HepG2 (cell line): ENCODE measurements around the gene DOK7. TPM values are rescaled to one million over a fixed set of nuclear protein-coding genes. Genes with fewer than 3 reads are reported as not detected.

Experiments used
- ATM ChIP-seq: fragments of 450-650 bp; IDR thresholded peaks from 2 replicates; pipeline ENCODE4 v1.7.1; 2017; ENCODE audit warnings: mild to moderate bottlenecking, borderline replicate concordance
- BHLHE40 ChIP-seq: IDR thresholded peaks from 2 replicates; pipeline ENCODE4 v1.6.1; 2011; ENCODE audit warnings: low read length, improper control_type of control experiment
- HDAC1 ChIP-seq: sonication (generic); formaldehyde crosslinking; IDR thresholded peaks from 2 replicates; pipeline ENCODE4 v1.5.1; 2020; ENCODE audit warnings: mild to moderate bottlenecking, missing genetic modification reagents
- PBX3 ChIP-seq: sonication (generic); formaldehyde crosslinking; IDR thresholded peaks from 2 replicates; pipeline ENCODE4 v1.8.1; 2023; ENCODE audit warnings: missing genetic modification reagents, inconsistent platforms, borderline replicate concordance
- PHF21A ChIP-seq: sonication (generic); formaldehyde crosslinking; IDR thresholded peaks from 2 replicates; pipeline ENCODE4 v1.5.0; 2020; ENCODE audit warnings: mild to moderate bottlenecking, missing genetic modification reagents
- PRDM10 ChIP-seq: sonication (generic); formaldehyde crosslinking; IDR thresholded peaks from 2 replicates; pipeline ENCODE4 v1.4.0; 2020; ENCODE audit warnings: low read depth, missing genetic modification reagents
- RELA ChIP-seq: sonication (generic); formaldehyde crosslinking; IDR thresholded peaks from 2 replicates; pipeline ENCODE4 v1.4.0; 2020; ENCODE audit warnings: missing genetic modification reagents
- RFXANK ChIP-seq: IDR thresholded peaks from 2 replicates; pipeline ENCODE4 v1.6.1; 2016
- RXRB ChIP-seq: IDR thresholded peaks from 2 replicates; pipeline ENCODE4 v1.6.1; 2016; ENCODE audit warnings: borderline replicate concordance, missing genetic modification reagents, missing compliant biosample characterization
- SMAD3 ChIP-seq: sonication (generic); formaldehyde crosslinking; IDR thresholded peaks from 2 replicates; pipeline ENCODE4 v1.4.0; 2020; ENCODE audit warnings: missing genetic modification reagents
- TMF1 ChIP-seq: sonication (generic); formaldehyde crosslinking; IDR thresholded peaks from 2 replicates; pipeline ENCODE4 v1.8.1; 2022; ENCODE audit warnings: low read depth, missing genetic modification reagents
- ZFP41 ChIP-seq: sonication (generic); formaldehyde crosslinking; IDR thresholded peaks from 2 replicates; pipeline ENCODE4 v1.4.0; 2020; ENCODE audit warnings: mild to moderate bottlenecking, missing genetic modification reagents, borderline replicate concordance
- ZFY ChIP-seq: sonication (generic); formaldehyde crosslinking; IDR thresholded peaks from 2 replicates; pipeline ENCODE4 v1.4.0; 2020; ENCODE audit warnings: missing genetic modification reagents
- ZNF577 ChIP-seq: sonication (generic); formaldehyde crosslinking; IDR thresholded peaks from 2 replicates; pipeline ENCODE4 v1.4.0; 2020; ENCODE audit warnings: mild to moderate bottlenecking, low read depth, missing genetic modification reagents, borderline replicate concordance
- ZNF839 ChIP-seq: sonication (generic); formaldehyde crosslinking; IDR thresholded peaks from 2 replicates; pipeline ENCODE4 v1.4.0; 2020; ENCODE audit warnings: missing genetic modification reagents, mild to moderate bottlenecking, borderline replicate concordance
- polyA plus RNA-seq, 8 experiments: library from polyadenylated mRNA; depleted of rRNA in 3 of 8; stranded (reverse) in 7 of 8; unstranded in 1 of 8; fragments of >200 nt; fragmentation: Illumina TruSeq in 4 of 8; extraction: Trizol in 4 of 8; gene quantifications; 2 replicates each; pipeline versions ENCODE4 v1.2.1 to v1.2.3, GENCODE V29; 2011 to 2016; ENCODE audit warnings: low read depth in 4 of 8, missing spikeins in 1 of 8, mixed read lengths in 1 of 8; ENCODE audit not compliant: insufficient read depth in 1 of 8
- total RNA-seq, 5 experiments: library from RNA; depleted of rRNA; stranded (reverse); fragments of >200 nt; fragmentation: Illumina TruSeq; extraction: Trizol; gene quantifications; 2 replicates each; pipeline ENCODE4 v1.2.3, GENCODE V29; 2016; ENCODE audit warnings: low read depth in 1 of 5
- TF ChIP-seq, protein P1 (sequence below): sonication (generic); formaldehyde crosslinking; IDR thresholded peaks from 2 replicates; pipeline ENCODE4 v1.5.0; 2020; ENCODE audit warnings: mild to moderate bottlenecking, missing genetic modification reagents, borderline replicate concordance

Gene DOK7
- total and polyA plus RNA-seq, 2 of the 13 experiments (the other 11 are each of a cell fraction or from before 2014, with no cell fraction given), result 0.03 to 0.07 TPM

GRCh38 chr4:3441501-3442459 lies 21.3 kb upstream of the DOK7 start, which contains the start of gene HGFAC (continued):
- TF ChIP-seq RXRB (CRISPR knock-in tag) (peak; percentile 86), PBX3 (no peak), BHLHE40 (no peak), ZNF839 (no peak), RFXANK (CRISPR knock-in tag) (no peak), PRDM10 (CRISPR knock-in tag) (no peak), RELA (CRISPR knock-in tag) (no peak; the same call in 1 of the 2 replicates), PHF21A (CRISPR knock-in tag) (peak; percentile 52; the same call in 1 of the 2 replicates), ZNF577 (CRISPR knock-in tag) (no peak), HDAC1 (peak; percentile 52), ZFY (CRISPR knock-in tag) (peak; percentile 76), ZFP41 (CRISPR knock-in tag) (no peak), ATM (no peak), SMAD3 (CRISPR knock-in tag) (no peak), TMF1 (CRISPR knock-in tag) (peak; percentile 23; the same call in 1 of the 2 replicates)
- TF ChIP-seq, protein P1, sequence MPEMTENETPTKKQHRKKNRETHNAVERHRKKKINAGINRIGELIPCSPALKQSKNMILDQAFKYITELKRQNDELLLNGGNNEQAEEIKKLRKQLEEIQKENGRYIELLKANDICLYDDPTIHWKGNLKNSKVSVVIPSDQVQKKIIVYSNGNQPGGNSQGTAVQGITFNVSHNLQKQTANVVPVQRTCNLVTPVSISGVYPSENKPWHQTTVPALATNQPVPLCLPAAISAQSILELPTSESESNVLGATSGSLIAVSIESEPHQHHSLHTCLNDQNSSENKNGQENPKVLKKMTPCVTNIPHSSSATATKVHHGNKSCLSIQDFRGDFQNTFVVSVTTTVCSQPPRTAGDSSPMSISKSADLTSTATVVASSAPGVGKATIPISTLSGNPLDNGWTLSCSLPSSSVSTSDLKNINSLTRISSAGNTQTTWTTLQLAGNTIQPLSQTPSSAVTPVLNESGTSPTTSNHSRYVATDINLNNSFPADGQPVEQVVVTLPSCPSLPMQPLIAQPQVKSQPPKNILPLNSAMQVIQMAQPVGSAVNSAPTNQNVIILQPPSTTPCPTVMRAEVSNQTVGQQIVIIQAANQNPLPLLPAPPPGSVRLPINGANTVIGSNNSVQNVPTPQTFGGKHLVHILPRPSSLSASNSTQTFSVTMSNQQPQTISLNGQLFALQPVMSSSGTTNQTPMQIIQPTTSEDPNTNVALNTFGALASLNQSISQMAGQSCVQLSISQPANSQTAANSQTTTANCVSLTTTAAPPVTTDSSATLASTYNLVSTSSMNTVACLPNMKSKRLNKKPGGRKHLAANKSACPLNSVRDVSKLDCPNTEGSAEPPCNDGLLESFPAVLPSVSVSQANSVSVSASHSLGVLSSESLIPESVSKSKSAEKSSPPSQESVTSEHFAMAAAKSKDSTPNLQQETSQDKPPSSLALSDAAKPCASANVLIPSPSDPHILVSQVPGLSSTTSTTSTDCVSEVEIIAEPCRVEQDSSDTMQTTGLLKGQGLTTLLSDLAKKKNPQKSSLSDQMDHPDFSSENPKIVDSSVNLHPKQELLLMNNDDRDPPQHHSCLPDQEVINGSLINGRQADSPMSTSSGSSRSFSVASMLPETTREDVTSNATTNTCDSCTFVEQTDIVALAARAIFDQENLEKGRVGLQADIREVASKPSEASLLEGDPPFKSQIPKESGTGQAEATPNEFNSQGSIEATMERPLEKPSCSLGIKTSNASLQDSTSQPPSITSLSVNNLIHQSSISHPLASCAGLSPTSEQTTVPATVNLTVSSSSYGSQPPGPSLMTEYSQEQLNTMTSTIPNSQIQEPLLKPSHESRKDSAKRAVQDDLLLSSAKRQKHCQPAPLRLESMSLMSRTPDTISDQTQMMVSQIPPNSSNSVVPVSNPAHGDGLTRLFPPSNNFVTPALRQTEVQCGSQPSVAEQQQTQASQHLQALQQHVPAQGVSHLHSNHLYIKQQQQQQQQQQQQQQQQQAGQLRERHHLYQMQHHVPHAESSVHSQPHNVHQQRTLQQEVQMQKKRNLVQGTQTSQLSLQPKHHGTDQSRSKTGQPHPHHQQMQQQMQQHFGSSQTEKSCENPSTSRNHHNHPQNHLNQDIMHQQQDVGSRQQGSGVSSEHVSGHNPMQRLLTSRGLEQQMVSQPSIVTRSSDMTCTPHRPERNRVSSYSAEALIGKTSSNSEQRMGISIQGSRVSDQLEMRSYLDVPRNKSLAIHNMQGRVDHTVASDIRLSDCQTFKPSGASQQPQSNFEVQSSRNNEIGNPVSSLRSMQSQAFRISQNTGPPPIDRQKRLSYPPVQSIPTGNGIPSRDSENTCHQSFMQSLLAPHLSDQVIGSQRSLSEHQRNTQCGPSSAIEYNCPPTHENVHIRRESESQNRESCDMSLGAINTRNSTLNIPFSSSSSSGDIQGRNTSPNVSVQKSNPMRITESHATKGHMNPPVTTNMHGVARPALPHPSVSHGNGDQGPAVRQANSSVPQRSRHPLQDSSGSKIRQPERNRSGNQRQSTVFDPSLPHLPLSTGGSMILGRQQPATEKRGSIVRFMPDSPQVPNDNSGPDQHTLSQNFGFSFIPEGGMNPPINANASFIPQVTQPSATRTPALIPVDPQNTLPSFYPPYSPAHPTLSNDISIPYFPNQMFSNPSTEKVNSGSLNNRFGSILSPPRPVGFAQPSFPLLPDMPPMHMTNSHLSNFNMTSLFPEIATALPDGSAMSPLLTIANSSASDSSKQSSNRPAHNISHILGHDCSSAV (CRISPR knock-in tag), result no peak
